Sigmoid colon (tissue), 7 donors: Measurements from ENCODE around the gene MRPL42. TPM values are rescaled to one million over a fixed set of nuclear protein-coding genes. Genes with fewer than 3 reads are reported as not detected.

ENCODE experiments used
- DNase-seq: peaks from one replicate; pipeline ENCODE4 v3.0.0-alpha.2; 2019
- H3K27ac ChIP-seq, 4 donors: fragments of 200-600 bp; sonication (generic); one replicate each; pipeline ENCODE4 v1.5.1; 2016 to 2019; ENCODE audit warnings: mild to moderate bottlenecking in 1 of 4
- H3K27me3 ChIP-seq, 3 donors: fragments of 200-600 bp; sonication (generic); one replicate each; pipeline ENCODE4 v1.5.1; 2019; ENCODE audit warnings: mild to moderate bottlenecking in 1 of 3
- H3K36me3 ChIP-seq, 4 donors: fragments of 200-600 bp; sonication (generic); one replicate each; pipeline ENCODE4 v1.5.1; 2016 to 2019
- H3K4me1 ChIP-seq, 4 donors: fragments of 200-600 bp; sonication (generic); one replicate each; pipeline ENCODE4 v1.5.1; 2017 to 2019
- H3K4me3 ChIP-seq, 4 donors: fragments of 200-600 bp; sonication (generic); one replicate each; pipeline ENCODE4 v1.5.1; 2017 to 2019; ENCODE audit warnings: mild to moderate bottlenecking in 2 of 4, moderate library complexity in 1 of 4
- H3K9me3 ChIP-seq, 4 donors: fragments of 200-600 bp in 3 of 4; sonication (generic) in 3 of 4; one replicate each; pipeline versions ENCODE4 v1.5.1 to v1.6.1; 2013 to 2019
- EP300 ChIP-seq, 4 donors: sonication (generic); formaldehyde crosslinking; IDR thresholded peaks; one replicate each; pipeline ENCODE4 v1.6.1; 2017; ENCODE audit warnings: antibody characterized with exemption in 4 of 4
- POLR2A ChIP-seq, 2 donors: fragments of 450-650 bp; IDR thresholded peaks; one replicate each; pipeline ENCODE4 v1.6.1; 2016; ENCODE audit warnings: antibody characterized with exemption in 2 of 2, mild to moderate bottlenecking in 2 of 2, moderate library complexity in 2 of 2
- POLR2AphosphoS5 ChIP-seq, 4 donors: sonication (generic); formaldehyde crosslinking; IDR thresholded peaks; one replicate each; pipeline ENCODE4 v1.6.1; 2017; ENCODE audit warnings: antibody characterized with exemption in 4 of 4
- WGBS, 2 donors: extraction: QIAGEN DNeasy Blood & Tissue Kit; methylation state at CpG; one replicate each; pipeline ENCODE4 v1.1.7; 2013; 5-methylcytosine and 5-hydroxymethylcytosine counted together
- intact Hi-C: fragments of 100-400 bp; cut with DNase I; formaldehyde crosslinking; loops from one replicate; pipeline ENCODE4 v1.15.1; 2023
- polyA plus RNA-seq, 3 donors: library from polyadenylated mRNA; stranded (reverse); fragments of 200-250 nt; gene quantifications; one replicate each; pipeline ENCODE4 v1.2.3, GENCODE V29; 2013
- total RNA-seq, 4 donors: library from RNA; depleted of rRNA; stranded (reverse); fragments of >200 nt; gene quantifications; one replicate each; pipeline ENCODE4 v1.1.0, GENCODE V29; 2016
- TF ChIP-seq, protein P1 (sequence below), 4 experiments: fragments of 450-650 bp in 3 of 4; fragments of 200-600 bp in 1 of 4; IDR thresholded peaks; one replicate each; pipeline ENCODE4 v1.5.1; 2016 to 2019; ENCODE audit warnings: antibody characterized with exemption in 4 of 4, mild to moderate bottlenecking in 3 of 4, moderate library complexity in 2 of 4
- donor health status: healthy with polysubstance abuse.
- donor health status: Bipolar disorder and iron deficiency.
- donor health status: healthy.

The MRPL42 gene
- total and polyA plus RNA-seq, 7 donors = 37.9 to 79.5 (median 48.1) TPM

DNA sequence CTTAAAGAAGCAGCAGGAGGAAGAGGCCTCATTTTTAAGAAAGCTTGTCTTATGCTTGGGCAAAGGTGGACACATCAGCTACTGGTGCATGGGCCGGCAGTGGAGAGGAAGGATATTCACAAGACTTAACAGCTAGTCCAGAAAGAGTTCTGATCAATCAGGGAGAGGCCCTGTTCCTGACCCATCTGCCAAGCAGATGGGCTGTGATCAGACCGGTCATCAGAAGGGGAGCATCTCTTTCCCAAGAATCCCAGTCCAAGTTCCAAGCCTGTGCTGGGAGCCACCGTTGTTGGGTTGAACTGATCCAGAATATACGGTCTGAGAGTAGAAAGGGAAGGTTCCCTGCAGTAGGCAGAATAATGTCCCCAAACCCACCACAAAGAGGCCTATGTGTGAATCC is 72.5 kb downstream of the MRPL42 start:
- Histone ChIP-seq H3K4me1 (no peaks in the 10 kb centered on the region), H3K36me3 (peaks cover 0 to 27% (median 2%) of the 10 kb centered on the region in 4 donors), H3K9me3 (no peaks in the 10 kb centered on the region), H3K27ac (no peak overlapping the region), H3K27me3 (no peaks in the 10 kb centered on the region), H3K4me3 (no peak overlapping the region)
- no peak for TF ChIP-seq POLR2A (IDR thresholded peaks at IDR 0.05)
- no peak for TF ChIP-seq POLR2AphosphoS5 (IDR thresholded peaks at IDR 0.05)
- TF ChIP-seq, protein P1, sequence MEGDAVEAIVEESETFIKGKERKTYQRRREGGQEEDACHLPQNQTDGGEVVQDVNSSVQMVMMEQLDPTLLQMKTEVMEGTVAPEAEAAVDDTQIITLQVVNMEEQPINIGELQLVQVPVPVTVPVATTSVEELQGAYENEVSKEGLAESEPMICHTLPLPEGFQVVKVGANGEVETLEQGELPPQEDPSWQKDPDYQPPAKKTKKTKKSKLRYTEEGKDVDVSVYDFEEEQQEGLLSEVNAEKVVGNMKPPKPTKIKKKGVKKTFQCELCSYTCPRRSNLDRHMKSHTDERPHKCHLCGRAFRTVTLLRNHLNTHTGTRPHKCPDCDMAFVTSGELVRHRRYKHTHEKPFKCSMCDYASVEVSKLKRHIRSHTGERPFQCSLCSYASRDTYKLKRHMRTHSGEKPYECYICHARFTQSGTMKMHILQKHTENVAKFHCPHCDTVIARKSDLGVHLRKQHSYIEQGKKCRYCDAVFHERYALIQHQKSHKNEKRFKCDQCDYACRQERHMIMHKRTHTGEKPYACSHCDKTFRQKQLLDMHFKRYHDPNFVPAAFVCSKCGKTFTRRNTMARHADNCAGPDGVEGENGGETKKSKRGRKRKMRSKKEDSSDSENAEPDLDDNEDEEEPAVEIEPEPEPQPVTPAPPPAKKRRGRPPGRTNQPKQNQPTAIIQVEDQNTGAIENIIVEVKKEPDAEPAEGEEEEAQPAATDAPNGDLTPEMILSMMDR (IDR thresholded peaks at IDR 0.05) = no peak
- no peak for TF ChIP-seq EP300 (IDR thresholded peaks at IDR 0.05)
- WGBS, 2 donors = 92 to 97% methylated on average over 4 of the region's 4 CpGs
- intact Hi-C loops = no loop called here
- no peak for DNase-seq

- DNase-seq = no peak
- 83 to 89% methylated on average over 1 of the region's 1 CpG for WGBS, 2 donors
- intact Hi-C loops = no loop called here
- no peak overlapping the region for H3K4me3 ChIP-seq
- no peak overlapping the region for H3K27ac ChIP-seq
- TF ChIP-seq POLR2AphosphoS5 (IDR thresholded peaks at IDR 0.05) (no peak), POLR2A (IDR thresholded peaks at IDR 0.05) (no peak), EP300 (IDR thresholded peaks at IDR 0.05) (no peak)
- TF ChIP-seq, protein P1 (IDR thresholded peaks at IDR 0.05) = no peak
- H3K4me1 ChIP-seq = no peaks in the 10 kb centered on the region
- no peaks in the 10 kb centered on the region for H3K27me3 ChIP-seq
- no peaks in the 10 kb centered on the region for H3K9me3 ChIP-seq
- peaks cover 0 to 32% (median 4%) of the 10 kb centered on the region in 4 donors for H3K36me3 ChIP-seq
Measured at GRCh38 chr12:93540466-93540865, 73.2 kb downstream of the MRPL42 start.

DNA sequence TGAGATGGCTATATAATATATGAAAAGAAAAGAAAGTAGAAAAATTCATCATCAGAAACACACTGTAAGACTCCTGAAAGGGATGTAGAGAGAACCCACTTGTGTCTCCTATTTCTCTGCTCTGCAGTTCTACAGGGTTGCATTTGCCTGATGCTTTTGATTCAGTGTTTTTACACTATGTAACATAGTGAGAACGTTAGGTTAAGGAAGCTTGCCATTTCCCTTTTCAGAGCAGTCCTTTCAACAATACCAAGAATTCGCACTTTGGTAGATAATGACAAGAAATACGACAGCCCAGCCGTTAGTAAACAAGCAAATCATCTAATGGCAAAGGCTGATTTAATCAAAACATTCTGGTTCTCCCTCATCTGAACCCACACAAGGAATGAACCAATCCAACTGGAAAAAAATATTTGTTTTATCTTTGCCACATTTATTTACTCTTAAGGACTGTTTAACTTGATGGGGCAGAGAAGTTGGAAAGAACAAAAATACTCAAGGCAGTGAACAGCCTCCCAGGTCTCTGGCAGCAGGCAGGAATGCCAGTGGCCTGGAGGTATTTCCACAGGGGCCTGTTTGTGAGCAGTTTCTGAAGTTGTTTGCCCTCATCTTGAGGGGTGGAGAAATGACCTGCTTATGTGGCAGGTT is 74.4 kb downstream of the MRPL42 start:
- Histone ChIP-seq H3K27ac (no peak overlapping the region), H3K36me3 (peaks cover 0 to 32% (median 4%) of the 10 kb centered on the region in 4 donors), H3K27me3 (no peaks in the 10 kb centered on the region), H3K4me1 (no peaks in the 10 kb centered on the region), H3K9me3 (no peaks in the 10 kb centered on the region), H3K4me3 (no peak overlapping the region)
- 30 to 43% methylated on average over 4 of the region's 4 CpGs for WGBS, 2 donors
- no peak for DNase-seq
- TF ChIP-seq, protein P1 (IDR thresholded peaks at IDR 0.05) = no peak
- no peak for TF ChIP-seq POLR2AphosphoS5 (IDR thresholded peaks at IDR 0.05)
- intact Hi-C loops = no loop called here

- intact Hi-C loops = no loop called here
- TF ChIP-seq POLR2A (IDR thresholded peaks at IDR 0.05) = no peak
- TF ChIP-seq, protein P1 (IDR thresholded peaks at IDR 0.05) = no peak
- TF ChIP-seq EP300 (IDR thresholded peaks at IDR 0.05) = no peak
- TF ChIP-seq POLR2AphosphoS5 (IDR thresholded peaks at IDR 0.05) = no peak
- Histone ChIP-seq H3K9me3 (no peaks in the 10 kb centered on the region), H3K36me3 (peaks cover 0 to 24% (median 4%) of the 10 kb centered on the region in 4 donors), H3K4me3 (no peak overlapping the region), H3K27me3 (no peaks in the 10 kb centered on the region), H3K27ac (no peak overlapping the region), H3K4me1 (no peaks in the 10 kb centered on the region)
- DNase-seq = no peak
- WGBS, 2 donors = 90 to 95% methylated on average over 2 of the region's 2 CpGs
Measured at GRCh38 chr12:93547778-93548177, 80.5 kb downstream of the MRPL42 start.

GRCh38 chr12:93549174-93549573 is 81.9 kb downstream of the MRPL42 start:
- DNase-seq = no peak
- H3K4me1 ChIP-seq = no peaks in the 10 kb centered on the region
- H3K4me3 ChIP-seq = no peak overlapping the region
- intact Hi-C loops = no loop called here
- H3K9me3 ChIP-seq = no peaks in the 10 kb centered on the region
- 81 to 84% methylated on average over 6 of the region's 6 CpGs for WGBS, 2 donors
- TF ChIP-seq, protein P1 (IDR thresholded peaks at IDR 0.05) = no peak
- no peak for TF ChIP-seq POLR2AphosphoS5 (IDR thresholded peaks at IDR 0.05)
- TF ChIP-seq EP300 (IDR thresholded peaks at IDR 0.05) = no peak
- no peak for TF ChIP-seq POLR2A (IDR thresholded peaks at IDR 0.05)
- peaks cover 0 to 12% (median 4%) of the 10 kb centered on the region in 4 donors for H3K36me3 ChIP-seq
- no peaks in the 10 kb centered on the region for H3K27me3 ChIP-seq
- no peak overlapping the region for H3K27ac ChIP-seq
